PC-3 (cell line): ENCODE data around the gene WEE2. TPM values are rescaled to one million over a fixed set of nuclear protein-coding genes. Genes with fewer than 3 reads are reported as not detected.
"Not testable (repeated sequence)": the region's sequence is repeated elsewhere in the genome, so short reads cannot be mapped to it uniquely, and the experiment has no call there.

ENCODE experiments used
- ATAC-seq: fragments of 200-7000 bp; cut with Tn5 transposase; 2 replicates; pipeline ENCODE4 v1.9.1; 2020; ENCODE audit warnings: mild to moderate bottlenecking, moderate library complexity
- BruUV-seq: library from RNA; stranded (reverse); fragments of 400-500 nt; replicated peaks from 2 replicates; lab custom pipeline; 2021; lab: Mats Ljungman, UMichigan
- CTCF ChIA-PET: fragments of 300-600 bp; sonication (Branson Sonifier 250); formaldehyde crosslinking; loops from one replicate; lab custom pipeline; 2022; ENCODE audit warnings: antibody characterized with exemption; lab: Charles Lee
- POLR2A ChIA-PET: fragments of 300-600 bp; sonication (Branson Sonifier 250); formaldehyde crosslinking; loops from one replicate; lab custom pipeline; 2022; ENCODE audit warnings: antibody characterized with exemption; ENCODE audit not compliant: unreplicated experiment; lab: Charles Lee
- DNase-seq: peaks from one replicate; pipeline ENCODE4 v3.0.0-alpha.2; 2015
- H2AFZ ChIP-seq: fragments of 300-600 bp; sonication (generic); 2 replicates; pipeline ENCODE4 v1.6.0; 2016; ENCODE audit warnings: antibody characterized with exemption, low read length
- H3F3A ChIP-seq: fragments of 300-600 bp; sonication (generic); one replicate; pipeline ENCODE4 v1.6.0; 2017; ENCODE audit warnings: antibody characterized with exemption, low read length, control low read depth, mild to moderate bottlenecking; ENCODE audit not compliant: unreplicated experiment
- H3K27ac ChIP-seq: fragments of 300-600 bp; sonication (generic); 2 replicates; pipeline ENCODE4 v1.5.1; 2016; ENCODE audit warnings: mild to moderate bottlenecking, low read length
- H3K27me3 ChIP-seq: fragments of 300-600 bp; sonication (generic); 2 replicates; pipeline ENCODE4 v1.6.1; 2016; ENCODE audit warnings: low read length, mixed read lengths
- H3K36me3 ChIP-seq: fragments of 300-600 bp; sonication (generic); 2 replicates; pipeline ENCODE4 v1.6.1; 2016; ENCODE audit warnings: low read depth, mixed run types, low read length, mixed read lengths
- H3K4me1 ChIP-seq: fragments of 300-600 bp; sonication (generic); 2 replicates; pipeline ENCODE4 v1.5.1; 2016; ENCODE audit warnings: low read length; ENCODE audit not compliant: insufficient read depth
- H3K4me2 ChIP-seq: fragments of 300-600 bp; sonication (generic); 2 replicates; pipeline ENCODE4 v1.6.0; 2016; ENCODE audit warnings: low read length
- H3K4me3 ChIP-seq: fragments of 300-600 bp; sonication (generic); 2 replicates; pipeline ENCODE4 v1.5.1; 2016; ENCODE audit warnings: mild to moderate bottlenecking, low read length, mixed read lengths
- H3K79me2 ChIP-seq: fragments of 300-600 bp; sonication (generic); 2 replicates; pipeline ENCODE4 v1.6.1; 2017; ENCODE audit warnings: low read length, mixed read lengths
- H3K9ac ChIP-seq: fragments of 300-600 bp; sonication (generic); 2 replicates; pipeline ENCODE4 v1.6.0; 2016; ENCODE audit warnings: mild to moderate bottlenecking, low read length
- H3K9me2 ChIP-seq: fragments of 300-600 bp; sonication (generic); replicated peaks from 2 replicates; pipeline ENCODE4 v1.6.1; 2016; ENCODE audit warnings: mixed run types, low read length, mixed read lengths
- H3K9me3 ChIP-seq: fragments of 300-600 bp; sonication (generic); 2 replicates; pipeline ENCODE4 v1.6.1; 2016; ENCODE audit warnings: low read length, mixed read lengths
- H4K20me1 ChIP-seq: fragments of 300-600 bp; sonication (generic); 2 replicates; pipeline ENCODE4 v1.6.1; 2016; ENCODE audit warnings: low read length, mixed read lengths
- EZH2 ChIP-seq: fragments of 300-600 bp; sonication (generic); IDR thresholded peaks from one replicate; pipeline ENCODE4 v1.6.1; 2017; ENCODE audit warnings: antibody characterized with exemption, mild to moderate bottlenecking, low read length; ENCODE audit not compliant: unreplicated experiment
- EZH2phosphoT487 ChIP-seq: fragments of 300-600 bp; sonication (generic); IDR thresholded peaks from 2 replicates; pipeline ENCODE4 v1.6.1; 2018; ENCODE audit warnings: mild to moderate bottlenecking, antibody characterized with exemption, low read length, borderline replicate concordance
- intact Hi-C: fragments of 100-400 bp; cut with micrococcal nuclease; formaldehyde crosslinking; loops from 2 replicates; pipeline ENCODE4 v1.9.0; 2023
- total RNA-seq: library from RNA; depleted of rRNA; stranded (reverse); fragments of >200 nt; gene quantifications from 2 replicates; pipeline ENCODE4 v1.2.3, GENCODE V29; 2014
- TF ChIP-seq, protein P1 (sequence below): fragments of 300-600 bp; sonication (generic); conservative IDR thresholded peaks from 2 replicates; pipeline ENCODE4 v1.5.1; 2017; ENCODE audit warnings: antibody characterized with exemption, low read depth, mild to moderate bottlenecking, low read length

The WEE2 gene
- total RNA-seq, 1 experiment from 2014 or later = not detected

DNA sequence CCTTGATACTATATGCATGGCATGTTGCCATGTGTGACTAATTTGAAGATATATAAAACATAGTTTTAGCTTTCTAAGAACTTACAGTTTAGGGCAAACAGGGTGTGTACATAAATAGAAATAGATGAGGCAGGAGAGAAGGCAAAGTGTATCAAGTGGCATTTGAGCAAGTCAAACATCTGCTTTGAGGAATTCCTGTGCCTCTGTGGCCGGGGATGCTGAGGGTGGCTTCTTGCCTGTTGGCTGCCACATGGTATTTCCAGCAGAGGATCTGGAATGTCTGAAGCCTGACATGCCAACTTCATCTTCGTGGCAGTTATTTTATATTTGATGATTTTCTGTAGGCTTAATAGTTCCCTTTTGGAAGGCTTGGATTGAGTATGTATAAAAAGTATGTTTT is 36.0 kb downstream of the WEE2 start:
- CTCF ChIA-PET = no interaction called here
- intact Hi-C loops = no loop called here
- H3K4me1 ChIP-seq = peaks cover 11% of the 10 kb centered on the region

DNA sequence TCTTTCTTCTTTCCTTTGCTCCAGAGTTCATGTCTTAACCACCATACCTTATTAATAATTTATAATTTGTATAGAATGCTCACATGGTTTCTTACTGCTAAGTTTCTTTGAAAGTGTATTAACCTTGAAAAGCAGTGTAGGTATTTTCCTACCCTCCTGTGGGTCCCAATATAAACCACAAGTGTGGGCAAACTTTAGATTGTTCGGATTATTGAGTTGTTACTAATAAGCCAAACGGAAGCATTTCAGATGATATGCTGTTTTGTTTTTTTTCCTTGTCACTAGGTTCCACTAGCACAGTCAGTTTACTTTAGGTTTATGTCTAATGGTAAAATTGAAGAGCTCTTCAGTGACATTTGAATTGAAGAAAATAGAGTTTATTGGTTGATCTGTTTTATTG is 40.2 kb downstream of the WEE2 start:
- TF ChIP-seq EZH2phosphoT487 (no peak), EZH2 (no peak)
- TF ChIP-seq, protein P1, sequence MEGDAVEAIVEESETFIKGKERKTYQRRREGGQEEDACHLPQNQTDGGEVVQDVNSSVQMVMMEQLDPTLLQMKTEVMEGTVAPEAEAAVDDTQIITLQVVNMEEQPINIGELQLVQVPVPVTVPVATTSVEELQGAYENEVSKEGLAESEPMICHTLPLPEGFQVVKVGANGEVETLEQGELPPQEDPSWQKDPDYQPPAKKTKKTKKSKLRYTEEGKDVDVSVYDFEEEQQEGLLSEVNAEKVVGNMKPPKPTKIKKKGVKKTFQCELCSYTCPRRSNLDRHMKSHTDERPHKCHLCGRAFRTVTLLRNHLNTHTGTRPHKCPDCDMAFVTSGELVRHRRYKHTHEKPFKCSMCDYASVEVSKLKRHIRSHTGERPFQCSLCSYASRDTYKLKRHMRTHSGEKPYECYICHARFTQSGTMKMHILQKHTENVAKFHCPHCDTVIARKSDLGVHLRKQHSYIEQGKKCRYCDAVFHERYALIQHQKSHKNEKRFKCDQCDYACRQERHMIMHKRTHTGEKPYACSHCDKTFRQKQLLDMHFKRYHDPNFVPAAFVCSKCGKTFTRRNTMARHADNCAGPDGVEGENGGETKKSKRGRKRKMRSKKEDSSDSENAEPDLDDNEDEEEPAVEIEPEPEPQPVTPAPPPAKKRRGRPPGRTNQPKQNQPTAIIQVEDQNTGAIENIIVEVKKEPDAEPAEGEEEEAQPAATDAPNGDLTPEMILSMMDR = no peak
- peaks cover 88% of the 10 kb centered on the region for H3K36me3 ChIP-seq
- H3K79me2 ChIP-seq = 0 out of 2 replicates have a peak, but pooled peaks cover 5% of the 10 kb centered on the region
- H3K4me2 ChIP-seq = no peak overlapping the region
- no TSS peak for BruUV-seq
- ATAC-seq (no peak), DNase-seq (no peak)
- no peaks in the 10 kb centered on the region for H3K9me2 ChIP-seq
- peaks cover 15% of the 10 kb centered on the region for H3K9me3 ChIP-seq
- no peak overlapping the region for H2AFZ ChIP-seq
- ChIA-PET CTCF (no interaction called here), POLR2A (no interaction called here)
- H3K9ac ChIP-seq = no peak overlapping the region
- intact Hi-C loops = no loop called here
- no peaks in the 10 kb centered on the region for H3F3A ChIP-seq
- H3K4me3 ChIP-seq = no peak overlapping the region
- H4K20me1 ChIP-seq = no peaks in the 10 kb centered on the region
- H3K4me1 ChIP-seq = no peaks in the 10 kb centered on the region
- no peak overlapping the region for H3K27ac ChIP-seq
- no peaks in the 10 kb centered on the region for H3K27me3 ChIP-seq

More for the DNA sequence above, 36.0 kb downstream of the WEE2 start:
- no peak; the same call in 1 of the 2 replicates for ATAC-seq
- H3K4me3 ChIP-seq = no peak overlapping the region
- POLR2A ChIA-PET = no interaction called here
- no peak overlapping the region for H3K27ac ChIP-seq
- H3K79me2 ChIP-seq = peaks cover 39% of the 10 kb centered on the region
- peaks cover 84% of the 10 kb centered on the region for H3K36me3 ChIP-seq
- H4K20me1 ChIP-seq = no peaks in the 10 kb centered on the region
- H2AFZ ChIP-seq = no peak overlapping the region
- H3F3A ChIP-seq = no peaks in the 10 kb centered on the region
- no peaks in the 10 kb centered on the region for H3K9me3 ChIP-seq
- no peaks in the 10 kb centered on the region for H3K9me2 ChIP-seq
- H3K27me3 ChIP-seq = no peaks in the 10 kb centered on the region
- peak; percentile 9 for DNase-seq
- H3K9ac ChIP-seq = no peak overlapping the region
- no TSS peak for BruUV-seq
- TF ChIP-seq EZH2phosphoT487 (no peak), EZH2 (no peak)
- TF ChIP-seq, protein P1 = no peak
- no peak overlapping the region for H3K4me2 ChIP-seq

GRCh38 chr7:141751904-141752303 is 43.8 kb downstream of the WEE2 start:
- intact Hi-C loops = loop anchor here (5.0 kb wide), 1 partner anchor 100 kb away; no protein-coding TSS in a partner anchor
- H3K79me2 ChIP-seq, H3K4me2 ChIP-seq, POLR2A ChIA-PET, BruUV-seq, H2AFZ ChIP-seq, H3K27ac ChIP-seq, ATAC-seq, CTCF ChIA-PET, H3K9me2 ChIP-seq, H3K4me1 ChIP-seq, H3K9ac ChIP-seq, H4K20me1 ChIP-seq, H3F3A ChIP-seq, H3K27me3 ChIP-seq, H3K4me3 ChIP-seq, DNase-seq: not testable (repeated sequence)
- H3K9me3 ChIP-seq = peaks cover 15% of the 10 kb centered on the region
- peaks cover 71% of the 10 kb centered on the region for H3K36me3 ChIP-seq
